HFF-Myc (cell line): ENCODE results near the gene LGALS1.

ENCODE experiments used
- DNase-seq: peaks from one replicate; pipeline ENCODE4 v3.0.0-alpha.2; 2011; ENCODE audit warnings: low read depth; ENCODE audit errors: extremely low read depth
- H3K4me3 ChIP-seq: replicated peaks from 2 replicates; pipeline ENCODE4 v1.5.1; 2011; ENCODE audit warnings: low read depth, mild to moderate bottlenecking, control low read depth, low read length
- CTCF ChIP-seq: IDR thresholded peaks from 2 replicates; pipeline ENCODE4 v1.5.1; 2012; ENCODE audit warnings: mild to moderate bottlenecking, low read depth, low read length, control low read depth; ENCODE audit errors: missing control alignments

The LGALS1 gene

DNA sequence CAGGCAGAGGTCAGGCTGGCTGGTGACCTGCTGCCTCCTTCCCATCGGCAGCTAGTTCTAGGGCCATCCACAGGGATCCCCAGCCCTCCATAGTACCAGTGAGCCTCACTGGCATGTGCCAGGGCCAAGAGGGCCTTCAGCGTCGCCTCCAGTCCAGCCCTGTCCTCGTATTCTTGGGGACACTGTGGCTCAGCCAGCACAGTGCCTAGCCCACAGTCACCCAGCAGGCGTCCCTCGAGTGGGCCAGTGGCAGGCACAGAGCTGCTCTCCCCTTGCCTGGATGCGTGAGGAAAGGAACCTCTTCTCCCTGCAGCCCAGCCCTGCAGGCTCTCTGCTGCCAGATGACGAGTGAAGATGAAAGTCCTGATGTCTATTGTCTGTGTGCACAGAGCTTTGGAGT is 46.6 kb upstream of the LGALS1 start:
- H3K4me3 ChIP-seq = no peak overlapping the region
- no peak for DNase-seq
- TF ChIP-seq CTCF = no peak

GRCh38 chr22:37629928-37630327 is 45.5 kb upstream of the LGALS1 start:
- no peak for DNase-seq
- H3K4me3 ChIP-seq = no peak overlapping the region
- TF ChIP-seq CTCF = no peak

DNA sequence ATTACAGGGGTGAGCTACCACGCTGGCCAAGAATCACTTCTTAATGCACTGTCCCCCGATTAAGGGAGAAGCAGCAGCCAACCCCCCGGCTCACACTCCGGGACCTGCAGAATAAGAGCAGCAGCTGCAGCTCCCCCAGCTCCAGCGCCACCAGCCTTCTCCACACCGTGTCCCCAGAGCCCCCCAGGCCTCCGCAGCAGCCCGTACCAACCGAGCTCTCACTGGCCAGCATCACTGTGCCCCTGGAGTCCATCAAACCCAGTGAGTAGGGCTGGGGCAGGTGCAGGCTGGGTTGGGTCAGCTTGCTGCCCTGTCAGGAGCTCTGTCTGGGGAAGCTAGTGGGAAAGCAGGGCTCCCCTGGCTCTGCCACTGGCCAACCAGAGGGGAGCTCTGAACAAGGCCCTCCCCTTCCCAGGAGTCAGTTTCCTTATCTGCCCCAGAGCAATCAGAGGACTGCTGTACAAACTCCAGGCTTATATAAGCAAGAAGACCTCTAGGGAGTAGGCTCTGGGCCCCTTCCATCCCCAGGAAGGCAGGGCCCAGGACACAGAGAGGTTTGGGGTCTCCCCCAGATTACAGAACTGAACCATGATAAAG is 44.5 kb upstream of the LGALS1 start:
- TF ChIP-seq CTCF = no peak
- no peak overlapping the region for H3K4me3 ChIP-seq
- no peak for DNase-seq

DNA sequence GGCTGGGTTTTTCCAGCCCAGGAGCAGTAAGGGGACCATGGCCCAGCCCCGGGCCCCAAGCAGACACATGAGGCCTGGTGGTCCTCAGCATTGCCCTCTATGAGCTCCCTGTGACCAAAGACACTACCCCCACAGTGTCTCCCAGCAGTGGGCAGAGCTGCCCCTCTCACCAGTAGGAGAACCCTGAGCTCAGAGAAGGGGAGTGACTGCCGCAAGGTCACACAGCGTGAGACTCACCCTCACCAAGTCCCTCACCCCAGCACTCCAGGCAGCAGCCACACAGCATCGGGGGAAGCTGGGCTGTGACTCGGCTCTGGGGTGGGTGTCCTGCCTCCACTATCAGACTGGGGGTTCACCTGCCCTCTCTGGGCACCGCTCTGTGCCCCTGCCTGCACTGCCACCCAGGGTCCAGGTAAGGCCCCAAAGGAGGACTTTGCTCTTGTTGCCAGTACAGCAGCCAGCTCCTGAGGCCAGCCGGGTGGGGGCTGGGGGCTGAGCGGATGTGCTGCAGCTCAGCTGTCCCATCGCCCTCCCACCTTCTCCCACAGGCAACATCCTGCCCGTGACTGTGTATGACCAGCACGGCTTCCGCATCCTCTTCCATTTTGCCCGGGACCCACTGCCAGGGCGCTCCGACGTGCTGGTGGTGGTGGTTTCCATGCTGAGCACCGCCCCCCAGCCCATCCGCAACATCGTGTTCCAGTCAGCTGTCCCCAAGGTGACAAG is 43.8 kb upstream of the LGALS1 start:
- DNase-seq = no peak
- no peak overlapping the region for H3K4me3 ChIP-seq
- TF ChIP-seq CTCF = no peak

GRCh38 chr22:37632174-37633088 is 43.0 kb upstream of the LGALS1 start:
- TF ChIP-seq CTCF = no peak
- DNase-seq = no peak
- no peak overlapping the region for H3K4me3 ChIP-seq

DNA sequence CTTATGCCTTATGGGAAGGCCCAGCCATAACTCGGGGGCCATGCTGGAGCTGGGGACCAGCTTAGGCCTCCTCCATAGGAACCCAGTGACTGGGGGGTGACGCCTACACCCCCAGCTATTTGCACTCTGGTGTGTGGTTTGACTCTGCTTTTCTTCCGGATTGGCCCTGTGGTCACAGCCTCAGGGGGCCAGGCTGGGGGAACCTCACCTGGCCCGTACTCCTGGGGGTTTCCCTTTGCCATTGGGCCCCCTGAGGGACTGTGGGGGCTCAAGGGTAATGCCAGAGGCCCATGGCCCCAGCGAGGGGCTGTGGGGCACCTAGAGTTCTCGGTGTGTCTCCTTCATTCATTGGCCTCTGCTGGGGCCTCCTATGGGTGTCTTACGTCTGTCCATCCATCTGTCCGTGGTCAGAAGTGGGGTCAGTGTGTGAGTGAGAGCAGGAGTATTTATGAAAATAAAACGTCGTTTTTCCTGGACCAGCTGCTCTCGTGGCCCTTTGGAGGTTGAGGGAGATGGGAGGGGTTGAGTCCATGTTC is 42.3 kb upstream of the LGALS1 start:
- no peak for TF ChIP-seq CTCF
- H3K4me3 ChIP-seq = no peak overlapping the region
- DNase-seq = no peak
